Left ventricle myocardium inferior (tissue), 1 donor: ENCODE data around the gene TGFBRAP1. TPM values are rescaled to one million over a fixed set of nuclear protein-coding genes. Genes with fewer than 3 reads are reported as not detected.

Experiments used
- DNase-seq: peaks from one replicate; pipeline ENCODE4 v3.0.0-alpha.2; 2020
- H3K27ac ChIP-seq: fragments of 200-600 bp; replicated peaks from 2 replicates; pipeline ENCODE4 v1.8.0; 2021
- H3K27me3 ChIP-seq: fragments of 200-600 bp; 2 replicates; pipeline ENCODE4 v1.8.0; 2021; ENCODE audit warnings: low read depth
- H3K36me3 ChIP-seq: fragments of 200-600 bp; 2 replicates; pipeline ENCODE4 v1.8.0; 2021
- H3K4me1 ChIP-seq: fragments of 200-600 bp; 2 replicates; pipeline ENCODE4 v1.8.0; 2021
- H3K4me3 ChIP-seq: fragments of 200-600 bp; 2 replicates; pipeline ENCODE4 v1.8.0; 2021; ENCODE audit warnings: mild to moderate bottlenecking, moderate library complexity
- H3K9me3 ChIP-seq: fragments of 200-600 bp; replicated peaks from 2 replicates; pipeline ENCODE4 v1.8.0; 2021
- CTCF ChIP-seq: fragments of 200-600 bp; IDR thresholded peaks from 2 replicates; pipeline ENCODE4 v1.8.0; 2021; ENCODE audit warnings: antibody characterized with exemption, mild to moderate bottlenecking, borderline replicate concordance
- intact Hi-C: fragments of 100-400 bp; cut with micrococcal nuclease; formaldehyde crosslinking; loops from one replicate; pipeline ENCODE4 v1.11.0; 2022
- total RNA-seq: library from RNA; stranded (reverse); fragmentation: NEBNext Ultra II Directional; extraction: Animal tissue kit (Norgen Biotek cat#: 25700); gene quantifications from one replicate; pipeline ENCODE4 v1.2.1, GENCODE V29; 2021
- donor health status: DM: no; HTN: yes; CAD: no; lungs with severe emphysema.

Gene TGFBRAP1
- total RNA-seq, 1 donor from 2014 or later, result 9.7 TPM

GRCh38 chr2:105269426-105269825, 60.1 kb downstream of the TGFBRAP1 start:
- H3K9me3 ChIP-seq, result no peaks in the 10 kb centered on the region
- no peak overlapping the region for H3K27ac ChIP-seq
- intact Hi-C loops, result no loop called here
- H3K36me3 ChIP-seq, result peaks cover 96% of the 10 kb centered on the region
- no peak for DNase-seq
- no peaks in the 10 kb centered on the region for H3K27me3 ChIP-seq
- no peaks in the 10 kb centered on the region for H3K4me1 ChIP-seq
- H3K4me3 ChIP-seq, result no peak overlapping the region
- no peak for TF ChIP-seq CTCF

GRCh38 chr2:105262651-105263091, 66.9 kb downstream of the TGFBRAP1 start:
- H3K36me3 ChIP-seq, result peaks cover 46% of the 10 kb centered on the region
- TF ChIP-seq CTCF, result no peak
- no peak overlapping the region for H3K27ac ChIP-seq
- H3K27me3 ChIP-seq, result no peaks in the 10 kb centered on the region
- H3K9me3 ChIP-seq, result no peaks in the 10 kb centered on the region
- no peak for DNase-seq
- H3K4me1 ChIP-seq, result no peaks in the 10 kb centered on the region
- intact Hi-C loops, result no loop called here
- no peak overlapping the region for H3K4me3 ChIP-seq

DNA sequence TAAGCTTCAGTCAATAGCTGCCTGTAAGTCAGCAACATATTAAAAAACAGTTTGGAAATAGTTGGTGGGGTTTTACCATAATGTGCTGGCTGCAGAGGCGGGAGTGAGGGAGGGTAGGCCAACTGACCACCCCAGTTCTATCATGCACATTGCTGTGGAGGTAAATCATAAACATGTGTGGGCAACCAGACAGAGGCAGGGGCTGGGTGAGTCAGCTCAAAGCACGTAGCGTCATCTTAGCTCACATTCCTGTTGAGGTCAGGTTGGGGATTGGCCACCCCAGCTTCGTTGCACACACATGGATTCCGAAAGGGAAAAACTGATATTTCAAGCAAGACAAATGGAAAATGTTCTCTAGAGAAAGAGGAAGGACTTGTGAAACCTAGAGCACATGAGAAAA, 68.5 kb downstream of the TGFBRAP1 start:
- intact Hi-C loops, result no loop called here
- Histone ChIP-seq H3K4me1 (no peaks in the 10 kb centered on the region), H3K27me3 (no peaks in the 10 kb centered on the region), H3K27ac (no peak overlapping the region), H3K4me3 (no peak overlapping the region), H3K36me3 (peaks cover 30% of the 10 kb centered on the region), H3K9me3 (no peaks in the 10 kb centered on the region)
- DNase-seq, result no peak
- no peak for TF ChIP-seq CTCF

GRCh38 chr2:105258835-105259350, 70.6 kb downstream of the TGFBRAP1 start:
- intact Hi-C loops, result no loop called here
- no peak for DNase-seq

DNA sequence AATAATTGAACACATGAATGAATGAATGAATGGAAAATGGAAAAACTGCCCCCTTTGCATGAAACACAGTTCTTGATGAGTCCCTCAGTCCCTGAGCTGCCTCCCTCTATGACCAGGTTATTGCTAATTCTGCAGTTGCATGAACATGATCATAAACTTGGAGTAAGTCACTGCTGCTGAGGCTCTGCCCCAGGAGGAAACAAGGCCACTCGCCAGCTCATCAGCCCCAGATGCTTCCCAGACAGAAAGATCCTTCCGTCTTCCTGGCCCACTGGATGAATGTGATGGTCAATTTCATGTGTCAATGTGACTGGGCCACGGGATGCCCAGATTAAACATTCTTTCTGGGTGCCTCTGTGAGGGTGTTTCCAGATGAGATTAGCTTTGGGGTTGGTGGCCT, 71.6 kb downstream of the TGFBRAP1 start:
- no peak overlapping the region for H3K4me3 ChIP-seq
- intact Hi-C loops, result no loop called here
- TF ChIP-seq CTCF, result no peak
- H3K36me3 ChIP-seq, result peaks cover 6% of the 10 kb centered on the region
- H3K4me1 ChIP-seq, result no peaks in the 10 kb centered on the region
- H3K27me3 ChIP-seq, result no peaks in the 10 kb centered on the region
- H3K27ac ChIP-seq, result no peak overlapping the region
- no peak for DNase-seq
- no peaks in the 10 kb centered on the region for H3K9me3 ChIP-seq

More at GRCh38 chr2:105258835-105259350, 70.6 kb downstream of the TGFBRAP1 start:
- no peak for TF ChIP-seq CTCF
- Histone ChIP-seq H3K27ac (no peak overlapping the region), H3K4me3 (no peak overlapping the region), H3K27me3 (no peaks in the 10 kb centered on the region), H3K4me1 (no peaks in the 10 kb centered on the region), H3K36me3 (peaks cover 13% of the 10 kb centered on the region), H3K9me3 (no peaks in the 10 kb centered on the region)
